GM23338 (cell line): ENCODE data around the gene GLDC.

ENCODE experiments used
- CREB1 ChIP-seq: fragments of 250-450 bp; sonication (Bioruptor Pico); IDR thresholded peaks from 2 replicates; pipeline ENCODE4 v1.5.0; 2020; ENCODE audit warnings: low read depth, mild to moderate bottlenecking, moderate library complexity
- CTCF ChIP-seq, 2 experiments: fragments of 200-600 bp in 1 of 2; sonication (generic) in 1 of 2; conservative IDR thresholded peaks; 2 replicates each; pipeline versions ENCODE4 v1.5.1 to v1.6.1; 2016 to 2017; ENCODE audit warnings: antibody characterized with exemption in 2 of 2, low read depth in 2 of 2, mild to moderate bottlenecking in 2 of 2, moderate library complexity in 1 of 2
- POLR2AphosphoS5 ChIP-seq: IDR thresholded peaks from 2 replicates; pipeline ENCODE4 v1.6.1; 2016; ENCODE audit warnings: antibody characterized with exemption, low read depth

DNA sequence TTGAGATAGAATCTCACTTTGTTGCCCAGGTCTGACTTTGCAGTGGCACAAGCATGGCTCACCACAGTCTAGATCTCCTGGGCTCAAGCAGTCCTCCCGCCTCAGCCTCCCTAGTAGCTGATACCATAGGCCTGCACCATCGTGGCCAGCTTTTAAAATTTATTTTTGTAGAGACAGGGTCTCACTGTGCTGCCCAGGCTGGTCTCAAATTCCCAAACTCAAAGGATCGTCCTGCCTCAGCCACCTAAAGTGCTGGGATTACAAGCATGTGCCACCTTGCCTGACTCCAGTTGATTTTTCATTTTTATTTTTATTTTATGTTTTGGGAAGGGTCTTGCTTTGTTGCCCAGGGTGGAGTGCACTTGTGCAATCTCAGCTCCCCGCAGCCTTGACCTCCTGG lies 41.7 kb upstream of the GLDC start:
- TF ChIP-seq CTCF (conservative IDR thresholded peaks at IDR 0.05; ENCODE audit: low read depth in 2 of 2), result no peak
- no peak for TF ChIP-seq POLR2AphosphoS5
- no peak for TF ChIP-seq CREB1
